Panc1 (cell line): ENCODE results near the gene ZNF248. TPM values are rescaled to one million over a fixed set of nuclear protein-coding genes. Genes with fewer than 3 reads are reported as not detected.

Experiments used
- ATAC-seq: fragments of 200-7000 bp; cut with Tn5 transposase; 2 replicates; pipeline ENCODE4 v1.9.1; 2020; ENCODE audit warnings: mild to moderate bottlenecking, moderate library complexity
- BruUV-seq: library from RNA; stranded (reverse); fragments of 400-500 nt; replicated peaks from 2 replicates; lab custom pipeline; 2021; lab: Mats Ljungman, UMichigan
- CTCF ChIA-PET: fragments of 300-600 bp; sonication (Branson Sonifier 250); formaldehyde crosslinking; loops from one replicate; lab custom pipeline; 2022; ENCODE audit warnings: antibody characterized with exemption; lab: Charles Lee
- POLR2A ChIA-PET: fragments of 300-600 bp; sonication (Branson Sonifier 250); formaldehyde crosslinking; loops from one replicate; lab custom pipeline; 2022; ENCODE audit warnings: antibody characterized with exemption; lab: Charles Lee
- DNase-seq: peaks from one replicate; pipeline ENCODE4 v3.0.0-alpha.2; 2010; ENCODE audit warnings: low read depth, low spot score
- H3K27ac ChIP-seq: 2 replicates; pipeline ENCODE4 v1.5.1; 2011; ENCODE audit warnings: mild to moderate bottlenecking, low read length, inconsistent platforms
- H3K27me3 ChIP-seq: fragments of 200-500 bp; sonication (Bioruptor generic); 2 replicates; pipeline ENCODE4 v1.6.0; 2014; ENCODE audit warnings: low read length, inconsistent platforms; ENCODE audit not compliant: control insufficient read depth, insufficient read depth
- H3K36me3 ChIP-seq: fragments of 200-500 bp; sonication (Bioruptor generic); 2 replicates; pipeline ENCODE4 v1.5.1; 2014; ENCODE audit warnings: inconsistent platforms, mild to moderate bottlenecking, low read length, moderate library complexity; ENCODE audit not compliant: control insufficient read depth, insufficient read depth
- H3K4me1 ChIP-seq: 2 replicates; pipeline ENCODE4 v1.5.1; 2011; ENCODE audit warnings: inconsistent platforms, mild to moderate bottlenecking, low read length, moderate library complexity; ENCODE audit not compliant: control insufficient read depth, insufficient read depth
- H3K4me3 ChIP-seq, 2 experiments: 2 replicates each; pipeline ENCODE4 v1.5.1; 2011 to 2012; ENCODE audit warnings: low read depth in 2 of 2, low read length in 2 of 2, mild to moderate bottlenecking in 2 of 2, inconsistent platforms in 1 of 2, moderate library complexity in 1 of 2
- H3K9me3 ChIP-seq: fragments of 200-500 bp; sonication (Bioruptor generic); 2 replicates; pipeline ENCODE4 v1.5.1; 2014; ENCODE audit warnings: low read depth, mild to moderate bottlenecking, inconsistent platforms, low read length, moderate library complexity; ENCODE audit not compliant: control insufficient read depth, insufficient read depth
- POLR2AphosphoS5 ChIP-seq: IDR thresholded peaks from 2 replicates; pipeline ENCODE4 v1.6.1; 2012; ENCODE audit warnings: mild to moderate bottlenecking, low read depth, low read length, moderate library complexity
- SIN3A ChIP-seq: IDR thresholded peaks from 2 replicates; pipeline ENCODE4 v1.6.1; 2012; ENCODE audit warnings: low read depth, mild to moderate bottlenecking, low read length, moderate library complexity, borderline replicate concordance; ENCODE audit not compliant: insufficient read depth
- TCF7L2 ChIP-seq: IDR thresholded peaks from 2 replicates; pipeline ENCODE4 v1.6.1; 2011; ENCODE audit warnings: mild to moderate bottlenecking, low read depth, low read length, inconsistent platforms
- in situ Hi-C: cut with HindIII; loops from 2 replicates; pipeline ENCODE4 v1.10.0; 2016; ENCODE audit warnings: low sequenced_read_pairs, low pct_unique_long_range_greater_than_20kb
- intact Hi-C: fragments of 100-400 bp; cut with micrococcal nuclease; formaldehyde crosslinking; loops from one replicate; pipeline ENCODE4 v1.10.0; 2022; ENCODE audit not compliant: unreplicated experiment
- total RNA-seq: library from RNA; stranded (reverse); gene quantifications from one replicate; pipeline ENCODE4 v1.2.1, GENCODE V29; 2021; ENCODE audit not compliant: unreplicated experiment
- TF ChIP-seq, protein P1 (sequence below), 2 experiments: IDR thresholded peaks; 2 replicates each; pipeline ENCODE4 v1.6.1; 2011 to 2012; ENCODE audit warnings: low read depth in 2 of 2, control low read depth in 1 of 2, low read length in 1 of 2, mild to moderate bottlenecking in 1 of 2, moderate library complexity in 1 of 2; ENCODE audit not compliant: insufficient read depth in 1 of 2
- TF ChIP-seq, protein P2 (sequence below): fragments of 450-650 bp; IDR thresholded peaks from 2 replicates; pipeline ENCODE4 v1.5.1; 2017; ENCODE audit warnings: mild to moderate bottlenecking

The ZNF248 gene
- total RNA-seq, 1 experiment from 2014 or later, result 8.1 TPM

DNA sequence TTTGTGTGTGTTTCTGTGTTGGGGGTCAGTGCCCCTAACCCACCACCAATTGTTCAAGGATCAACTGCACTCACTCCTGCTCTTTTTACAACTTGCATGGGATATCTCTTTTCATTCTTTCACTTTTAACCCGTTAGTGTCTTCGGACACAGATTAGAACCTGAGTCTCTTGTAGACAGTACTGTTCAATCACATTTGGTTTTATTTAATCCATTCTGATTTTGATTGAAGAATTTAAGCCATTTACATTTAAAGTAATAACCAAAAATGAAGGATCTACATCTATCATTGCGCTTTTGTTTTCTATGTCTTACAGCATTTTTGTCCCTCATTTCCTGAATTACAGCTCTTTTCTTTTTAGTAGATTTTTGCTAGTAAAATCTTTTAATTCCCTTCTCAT is 43.6 kb downstream of the ZNF248 start:
- DNase-seq (no peak), ATAC-seq (no peak)
- ChIA-PET CTCF (no interaction called here), POLR2A (no interaction called here)
- TF ChIP-seq, protein P1, sequence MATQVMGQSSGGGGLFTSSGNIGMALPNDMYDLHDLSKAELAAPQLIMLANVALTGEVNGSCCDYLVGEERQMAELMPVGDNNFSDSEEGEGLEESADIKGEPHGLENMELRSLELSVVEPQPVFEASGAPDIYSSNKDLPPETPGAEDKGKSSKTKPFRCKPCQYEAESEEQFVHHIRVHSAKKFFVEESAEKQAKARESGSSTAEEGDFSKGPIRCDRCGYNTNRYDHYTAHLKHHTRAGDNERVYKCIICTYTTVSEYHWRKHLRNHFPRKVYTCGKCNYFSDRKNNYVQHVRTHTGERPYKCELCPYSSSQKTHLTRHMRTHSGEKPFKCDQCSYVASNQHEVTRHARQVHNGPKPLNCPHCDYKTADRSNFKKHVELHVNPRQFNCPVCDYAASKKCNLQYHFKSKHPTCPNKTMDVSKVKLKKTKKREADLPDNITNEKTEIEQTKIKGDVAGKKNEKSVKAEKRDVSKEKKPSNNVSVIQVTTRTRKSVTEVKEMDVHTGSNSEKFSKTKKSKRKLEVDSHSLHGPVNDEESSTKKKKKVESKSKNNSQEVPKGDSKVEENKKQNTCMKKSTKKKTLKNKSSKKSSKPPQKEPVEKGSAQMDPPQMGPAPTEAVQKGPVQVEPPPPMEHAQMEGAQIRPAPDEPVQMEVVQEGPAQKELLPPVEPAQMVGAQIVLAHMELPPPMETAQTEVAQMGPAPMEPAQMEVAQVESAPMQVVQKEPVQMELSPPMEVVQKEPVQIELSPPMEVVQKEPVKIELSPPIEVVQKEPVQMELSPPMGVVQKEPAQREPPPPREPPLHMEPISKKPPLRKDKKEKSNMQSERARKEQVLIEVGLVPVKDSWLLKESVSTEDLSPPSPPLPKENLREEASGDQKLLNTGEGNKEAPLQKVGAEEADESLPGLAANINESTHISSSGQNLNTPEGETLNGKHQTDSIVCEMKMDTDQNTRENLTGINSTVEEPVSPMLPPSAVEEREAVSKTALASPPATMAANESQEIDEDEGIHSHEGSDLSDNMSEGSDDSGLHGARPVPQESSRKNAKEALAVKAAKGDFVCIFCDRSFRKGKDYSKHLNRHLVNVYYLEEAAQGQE (IDR thresholded peaks at IDR 0.05; ENCODE audit: insufficient read depth in 1 of 2, low read depth in 2 of 2, low read length in 1 of 2), result no peak
- TF ChIP-seq POLR2AphosphoS5 (no peak), TCF7L2 (no peak), SIN3A (no peak)
- TF ChIP-seq, protein P2, sequence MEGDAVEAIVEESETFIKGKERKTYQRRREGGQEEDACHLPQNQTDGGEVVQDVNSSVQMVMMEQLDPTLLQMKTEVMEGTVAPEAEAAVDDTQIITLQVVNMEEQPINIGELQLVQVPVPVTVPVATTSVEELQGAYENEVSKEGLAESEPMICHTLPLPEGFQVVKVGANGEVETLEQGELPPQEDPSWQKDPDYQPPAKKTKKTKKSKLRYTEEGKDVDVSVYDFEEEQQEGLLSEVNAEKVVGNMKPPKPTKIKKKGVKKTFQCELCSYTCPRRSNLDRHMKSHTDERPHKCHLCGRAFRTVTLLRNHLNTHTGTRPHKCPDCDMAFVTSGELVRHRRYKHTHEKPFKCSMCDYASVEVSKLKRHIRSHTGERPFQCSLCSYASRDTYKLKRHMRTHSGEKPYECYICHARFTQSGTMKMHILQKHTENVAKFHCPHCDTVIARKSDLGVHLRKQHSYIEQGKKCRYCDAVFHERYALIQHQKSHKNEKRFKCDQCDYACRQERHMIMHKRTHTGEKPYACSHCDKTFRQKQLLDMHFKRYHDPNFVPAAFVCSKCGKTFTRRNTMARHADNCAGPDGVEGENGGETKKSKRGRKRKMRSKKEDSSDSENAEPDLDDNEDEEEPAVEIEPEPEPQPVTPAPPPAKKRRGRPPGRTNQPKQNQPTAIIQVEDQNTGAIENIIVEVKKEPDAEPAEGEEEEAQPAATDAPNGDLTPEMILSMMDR, result no peak
- Histone ChIP-seq H3K4me1 (no peaks in the 10 kb centered on the region), H3K9me3 (no peaks in the 10 kb centered on the region; the same call in 1 of the 2 replicates), H3K4me3 (no peak overlapping the region), H3K27ac (no peak overlapping the region), H3K36me3 (no peaks in the 10 kb centered on the region), H3K27me3 (no peaks in the 10 kb centered on the region)
- intact Hi-C loops (no loop called here), in situ Hi-C loops (no loop called here)
- BruUV-seq, result no TSS peak

DNA sequence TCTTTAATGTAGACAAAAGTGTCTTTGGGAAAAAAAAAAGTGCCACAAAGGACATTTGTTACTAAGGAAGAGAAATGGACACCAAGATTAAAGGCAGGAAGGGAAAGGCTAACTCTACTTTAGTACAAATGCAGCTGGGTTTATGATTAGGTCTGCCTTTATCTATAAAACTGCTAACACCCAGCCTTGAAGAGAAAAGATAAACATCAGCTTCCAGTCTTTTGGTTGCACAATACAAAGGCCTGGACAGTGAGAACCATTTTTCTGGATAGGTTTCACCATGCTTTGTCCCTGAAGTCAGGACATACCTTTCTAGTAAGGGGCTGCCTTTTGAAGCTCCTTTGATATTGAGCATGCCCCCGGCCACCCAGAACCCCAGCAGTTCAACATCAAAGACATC is 45.1 kb downstream of the ZNF248 start:
- DNase-seq (no peak), ATAC-seq (no peak)
- Histone ChIP-seq H3K27ac (no peak overlapping the region), H3K36me3 (no peaks in the 10 kb centered on the region), H3K27me3 (no peaks in the 10 kb centered on the region), H3K4me3 (no peak overlapping the region), H3K4me1 (no peaks in the 10 kb centered on the region), H3K9me3 (no peaks in the 10 kb centered on the region; the same call in 1 of the 2 replicates)
- CTCF ChIA-PET, result no interaction called here
- in situ Hi-C loops, result no loop called here
- intact Hi-C loops, result no loop called here
- POLR2A ChIA-PET, result no interaction called here
- BruUV-seq, result no TSS peak
- no peak for TF ChIP-seq TCF7L2
- TF ChIP-seq SIN3A, result no peak
- no peak for TF ChIP-seq POLR2AphosphoS5
- TF ChIP-seq, protein P2, result no peak
- TF ChIP-seq, protein P1 (IDR thresholded peaks at IDR 0.05; ENCODE audit: insufficient read depth in 1 of 2, low read depth in 2 of 2, low read length in 1 of 2), result no peak
